HFFc6 (cell line): ENCODE measurements around the gene MYLK. TPM values are rescaled to one million over a fixed set of nuclear protein-coding genes. Genes with fewer than 3 reads are reported as not detected.

Source experiments
- DNase-seq: peaks from one replicate; pipeline ENCODE4 v3.0.0-alpha.2; 2018
- H3K27ac Mint-ChIP-seq: 2 replicates; pipeline ENCODE4 v1.8.0; 2020; ENCODE audit warnings: mild to moderate bottlenecking, mixed read lengths
- H3K27me3 Mint-ChIP-seq: 2 replicates; pipeline ENCODE4 v1.8.0; 2021; ENCODE audit warnings: mild to moderate bottlenecking, moderate library complexity, mixed read lengths; ENCODE audit not compliant: insufficient read depth
- H3K36me3 Mint-ChIP-seq: 2 replicates; pipeline ENCODE4 v1.8.0; 2021; ENCODE audit warnings: low read depth, mixed read lengths
- H3K4me1 Mint-ChIP-seq: 2 replicates; pipeline ENCODE4 v1.8.0; 2020; ENCODE audit warnings: low read depth, mixed read lengths
- H3K4me3 Mint-ChIP-seq: 2 replicates; pipeline ENCODE4 v1.8.0; 2020; ENCODE audit warnings: mild to moderate bottlenecking, moderate library complexity, mixed read lengths
- H3K9me3 Mint-ChIP-seq: 2 replicates; pipeline ENCODE4 v1.8.0; 2020; ENCODE audit warnings: mild to moderate bottlenecking, mixed read lengths
- total RNA-seq, 6 experiments: library from RNA; stranded (reverse); fragmentation: NEBNext Ultra II Directional; extraction: Animal tissue kit (Norgen Biotek cat#: 25700); gene quantifications; 2 replicates in 1 of 6; 3 replicates in 5 of 6; pipeline ENCODE4 v1.2.3, GENCODE V29; 2021
- TF ChIP-seq, protein P1 (sequence below): fragments of 200-600 bp; sonication (generic); IDR thresholded peaks from 2 replicates; pipeline ENCODE4 v1.5.0; 2021; ENCODE audit warnings: antibody characterized with exemption, mild to moderate bottlenecking

MYLK gene
- total RNA-seq, 6 experiments from 2014 or later: 296 to 431 (median 335) TPM

- Mint-ChIP-seq H3K27ac (no peak overlapping the region), H3K27me3 (no peaks in the 10 kb centered on the region; the same call in 1 of the 2 replicates), H3K4me3 (no peak overlapping the region), H3K36me3 (peaks cover 69% of the 10 kb centered on the region), H3K9me3 (peaks cover 39% of the 10 kb centered on the region), H3K4me1 (no peaks in the 10 kb centered on the region)
- TF ChIP-seq, protein P1, sequence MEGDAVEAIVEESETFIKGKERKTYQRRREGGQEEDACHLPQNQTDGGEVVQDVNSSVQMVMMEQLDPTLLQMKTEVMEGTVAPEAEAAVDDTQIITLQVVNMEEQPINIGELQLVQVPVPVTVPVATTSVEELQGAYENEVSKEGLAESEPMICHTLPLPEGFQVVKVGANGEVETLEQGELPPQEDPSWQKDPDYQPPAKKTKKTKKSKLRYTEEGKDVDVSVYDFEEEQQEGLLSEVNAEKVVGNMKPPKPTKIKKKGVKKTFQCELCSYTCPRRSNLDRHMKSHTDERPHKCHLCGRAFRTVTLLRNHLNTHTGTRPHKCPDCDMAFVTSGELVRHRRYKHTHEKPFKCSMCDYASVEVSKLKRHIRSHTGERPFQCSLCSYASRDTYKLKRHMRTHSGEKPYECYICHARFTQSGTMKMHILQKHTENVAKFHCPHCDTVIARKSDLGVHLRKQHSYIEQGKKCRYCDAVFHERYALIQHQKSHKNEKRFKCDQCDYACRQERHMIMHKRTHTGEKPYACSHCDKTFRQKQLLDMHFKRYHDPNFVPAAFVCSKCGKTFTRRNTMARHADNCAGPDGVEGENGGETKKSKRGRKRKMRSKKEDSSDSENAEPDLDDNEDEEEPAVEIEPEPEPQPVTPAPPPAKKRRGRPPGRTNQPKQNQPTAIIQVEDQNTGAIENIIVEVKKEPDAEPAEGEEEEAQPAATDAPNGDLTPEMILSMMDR: no peak
- DNase-seq: no peak
Measured at GRCh38 chr3:123920868-123921267, 36.7 kb upstream of the MYLK start.

GRCh38 chr3:123920383-123920782 is 36.3 kb upstream of the MYLK start:
- Mint-ChIP-seq H3K4me1 (no peaks in the 10 kb centered on the region), H3K27me3 (no peaks in the 10 kb centered on the region; the same call in 1 of the 2 replicates), H3K36me3 (peaks cover 71% of the 10 kb centered on the region), H3K9me3 (peaks cover 39% of the 10 kb centered on the region), H3K4me3 (no peak overlapping the region), H3K27ac (no peak overlapping the region)
- no peak for DNase-seq
- TF ChIP-seq, protein P1: no peak

DNA sequence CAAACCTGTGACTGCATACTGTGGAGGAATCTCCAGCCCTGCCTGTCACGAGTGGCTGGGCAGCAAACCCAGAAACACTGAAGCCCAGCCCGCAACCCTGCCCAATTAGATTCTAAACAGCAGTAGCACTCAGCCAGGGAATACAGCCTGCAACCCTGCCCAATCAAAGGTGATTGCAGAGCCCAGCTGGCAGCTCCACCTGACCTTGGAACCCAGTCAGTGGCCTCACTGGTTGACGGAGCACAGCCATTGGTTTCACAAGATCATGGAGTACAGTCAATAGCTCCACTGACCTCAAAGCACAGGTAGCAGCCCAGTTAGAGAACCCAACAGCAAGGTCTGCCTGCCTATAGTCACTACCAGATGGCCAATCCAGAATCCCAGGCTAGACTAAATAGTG is 35.2 kb upstream of the MYLK start:
- no peak overlapping the region for H3K4me3 Mint-ChIP-seq
- TF ChIP-seq, protein P1: no peak
- H3K27me3 Mint-ChIP-seq: no peaks in the 10 kb centered on the region; the same call in 1 of the 2 replicates
- peaks cover 39% of the 10 kb centered on the region for H3K9me3 Mint-ChIP-seq
- no peak overlapping the region for H3K27ac Mint-ChIP-seq
- no peak for DNase-seq
- H3K4me1 Mint-ChIP-seq: no peaks in the 10 kb centered on the region
- H3K36me3 Mint-ChIP-seq: peaks cover 65% of the 10 kb centered on the region

DNA sequence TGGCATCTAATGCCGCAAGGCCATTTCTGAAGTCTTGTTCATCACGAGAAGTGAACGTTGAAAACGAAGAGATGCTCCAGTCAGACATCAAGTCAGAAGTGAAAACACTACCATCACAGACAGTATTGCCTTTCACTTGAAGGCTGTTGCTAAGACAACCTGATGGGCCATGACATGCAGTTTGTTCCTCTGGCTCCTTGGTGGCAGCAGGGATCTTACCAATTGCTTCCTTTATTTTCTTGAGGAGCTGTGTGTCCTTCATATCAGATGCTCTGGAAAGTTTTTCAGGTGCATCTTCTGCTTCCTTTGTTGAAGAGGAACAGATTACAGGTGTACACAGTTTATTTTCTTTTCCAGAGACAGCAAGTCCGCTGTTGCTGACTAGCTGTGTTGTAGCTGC is 30.7 kb upstream of the MYLK start:
- Mint-ChIP-seq H3K27me3 (no peaks in the 10 kb centered on the region), H3K4me3 (no peak overlapping the region), H3K4me1 (no peaks in the 10 kb centered on the region)

DNA sequence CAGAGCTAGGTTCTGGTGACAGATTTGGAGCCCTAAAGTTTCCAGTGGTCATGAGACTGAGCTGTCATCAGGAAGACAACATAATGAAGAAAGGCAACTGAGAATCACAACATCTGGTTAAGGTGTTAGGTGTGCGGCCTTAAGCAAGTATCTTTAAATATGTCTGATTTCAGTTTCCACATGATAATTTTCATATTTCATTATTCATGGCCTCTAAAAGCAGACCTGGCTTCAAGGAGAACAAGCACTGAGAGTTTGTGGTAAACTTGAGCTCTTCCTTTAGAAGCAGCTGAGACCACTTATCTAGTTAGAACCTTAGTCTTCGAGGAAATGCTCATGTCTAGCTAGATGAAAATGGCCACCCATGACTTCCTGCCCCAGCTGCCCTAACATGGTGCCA is 25.7 kb upstream of the MYLK start:
- Mint-ChIP-seq H3K27me3 (no peaks in the 10 kb centered on the region; the same call in 1 of the 2 replicates), H3K9me3 (peaks cover 24% of the 10 kb centered on the region), H3K36me3 (peaks cover 29% of the 10 kb centered on the region), H3K4me3 (no peak overlapping the region), H3K4me1 (peaks cover 7% of the 10 kb centered on the region; the same call in 1 of the 2 replicates), H3K27ac (no peak overlapping the region)
- TF ChIP-seq, protein P1: no peak
- DNase-seq: no peak

More for the DNA sequence above, 30.7 kb upstream of the MYLK start:
- Mint-ChIP-seq H3K27ac (no peak overlapping the region), H3K36me3 (peaks cover 32% of the 10 kb centered on the region), H3K9me3 (peaks cover 3% of the 10 kb centered on the region)
- DNase-seq: no peak
- TF ChIP-seq, protein P1: no peak

GRCh38 chr3:123907720-123908119 is 23.6 kb upstream of the MYLK start:
- Mint-ChIP-seq H3K36me3 (peaks cover 25% of the 10 kb centered on the region), H3K27me3 (no peaks in the 10 kb centered on the region; the same call in 1 of the 2 replicates), H3K27ac (no peak overlapping the region), H3K9me3 (peaks cover 24% of the 10 kb centered on the region), H3K4me3 (no peak overlapping the region), H3K4me1 (peaks cover 7% of the 10 kb centered on the region; the same call in 1 of the 2 replicates)
- no peak for DNase-seq
- TF ChIP-seq, protein P1: 0 out of 2 replicates have a peak, but pooled peaks have one; percentile 17
